DMS114 treated with DMSO at 0.1 percent for 48 hours (cell line): ENCODE results near the gene TRPM5.

Experiments
- DNase-seq: peaks from one replicate; lab custom pipeline; 2025; ENCODE audit not compliant: unreplicated experiment; lab: John Stamatoyannopoulos, UW

The TRPM5 gene

DNA sequence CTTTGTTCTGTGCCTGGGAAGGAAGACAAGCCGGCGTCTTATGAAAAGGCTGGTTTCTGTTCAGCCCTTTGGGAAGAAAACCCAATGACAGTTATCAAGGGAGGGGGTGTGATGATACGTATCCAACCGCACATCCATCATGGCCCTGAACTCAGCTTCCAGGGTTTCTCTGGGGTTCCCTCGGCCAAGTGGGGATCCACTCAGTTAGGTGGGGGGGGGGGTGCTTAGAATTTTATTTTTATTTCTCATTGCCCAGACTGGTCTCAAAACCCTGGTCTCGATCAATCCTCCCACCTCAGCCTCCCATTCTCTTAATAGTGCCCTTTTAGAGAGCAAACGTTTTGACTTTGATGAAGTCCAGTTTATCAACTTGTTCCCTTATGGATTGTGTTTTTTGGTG lies 26.2 kb upstream of the TRPM5 start:
- no peak for DNase-seq

DNA sequence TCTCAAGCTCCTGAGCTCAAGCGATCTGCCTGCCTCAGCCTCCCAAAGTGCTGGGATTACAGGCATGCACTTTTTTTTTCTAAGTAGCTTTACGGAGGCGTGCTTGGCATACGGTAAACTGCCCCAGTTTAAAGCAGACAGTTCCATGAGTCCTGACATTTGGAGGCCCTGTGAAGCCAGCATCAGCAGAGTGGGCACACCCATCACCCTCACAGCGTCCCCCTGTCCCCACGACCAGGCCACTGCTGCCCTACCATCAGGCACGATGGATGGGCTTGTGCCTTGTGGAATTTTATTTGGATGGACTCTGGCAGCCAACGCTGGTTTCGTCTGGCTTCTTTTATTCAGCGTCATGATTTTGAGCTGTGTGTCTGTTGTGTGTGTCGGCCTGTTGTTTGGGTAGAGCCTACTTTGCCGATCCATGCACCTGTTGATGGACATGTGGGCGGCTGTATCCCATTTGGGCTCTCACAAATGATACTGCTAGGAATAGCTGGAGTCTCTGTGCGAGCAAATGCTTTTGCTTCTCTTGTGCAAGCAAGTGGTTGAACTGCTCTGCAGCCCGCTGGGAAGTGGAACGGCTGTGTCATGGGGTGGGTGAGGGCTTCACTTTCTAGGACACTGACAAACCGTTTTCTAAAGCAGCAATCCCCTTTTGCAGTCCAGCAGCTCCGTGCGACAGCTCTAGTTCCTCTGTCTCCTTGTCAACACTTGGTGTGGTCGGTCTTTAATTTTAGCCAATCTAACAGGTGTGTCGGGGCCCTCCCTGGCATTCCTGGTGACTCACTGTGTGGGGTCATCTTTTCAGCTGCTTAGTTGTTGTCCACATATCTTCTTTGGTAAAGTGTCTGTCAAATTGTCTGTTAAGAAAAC lies 24.3 kb upstream of the TRPM5 start:
- DNase-seq, result no peak

DNA sequence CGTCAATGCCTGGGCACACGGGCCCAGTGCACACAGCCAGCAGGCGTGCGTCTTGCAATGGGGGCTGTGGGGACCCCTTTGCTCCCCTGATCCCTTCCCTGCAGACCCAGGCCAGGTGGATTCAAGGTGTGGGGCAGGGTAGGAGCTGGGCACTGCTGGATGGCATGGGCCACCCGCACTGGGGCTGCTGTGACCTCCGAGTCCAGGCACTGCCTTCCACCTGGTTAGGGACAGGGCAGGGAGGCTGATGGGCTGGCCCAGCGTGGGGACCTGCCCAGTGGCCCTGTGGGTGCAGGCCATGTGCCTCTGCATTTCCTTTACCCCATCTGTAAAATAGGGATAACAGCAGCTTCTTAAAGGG lies 23.4 kb upstream of the TRPM5 start:
- DNase-seq, result no peak

DNA sequence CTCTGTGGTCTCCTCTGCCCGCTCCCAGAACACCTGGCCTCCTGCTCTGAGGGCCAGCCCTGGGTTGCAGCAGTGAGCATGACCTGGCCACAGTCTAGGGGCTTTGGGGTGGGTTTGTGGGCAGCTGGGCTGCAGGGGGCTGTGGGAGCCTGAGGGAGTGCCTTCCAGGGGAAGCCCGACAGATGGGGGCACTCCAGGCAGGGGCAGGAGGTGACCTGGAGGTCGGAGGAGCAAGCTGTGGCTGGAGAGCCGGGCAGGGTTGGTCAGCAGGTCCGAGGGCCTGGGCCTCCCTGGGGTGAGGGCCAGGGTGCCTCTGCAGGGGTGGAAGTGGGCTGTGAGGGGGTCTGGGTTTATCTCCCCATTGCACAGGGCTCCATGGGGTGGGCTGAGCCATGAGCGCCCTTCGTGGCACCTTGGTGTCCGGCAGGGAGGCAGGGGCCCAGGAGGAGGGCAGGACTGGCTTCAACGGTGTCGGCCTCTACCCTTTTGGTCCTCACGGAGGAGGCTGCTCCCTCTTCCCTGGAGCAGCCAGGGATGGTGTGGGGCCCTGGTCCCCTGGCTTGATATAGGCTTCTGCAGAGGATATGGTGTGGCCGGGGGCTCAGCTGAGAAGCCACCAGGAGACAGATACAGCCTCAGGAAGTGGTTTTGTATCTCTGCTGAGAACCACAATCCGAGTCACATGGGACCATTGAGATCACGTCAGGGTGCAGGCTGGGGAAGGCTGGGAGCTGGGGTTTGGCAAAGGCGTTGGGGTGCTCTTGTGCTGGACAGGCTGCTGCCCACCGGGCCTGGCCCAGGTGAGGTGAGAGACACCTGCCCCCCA lies 22.8 kb upstream of the TRPM5 start:
- no peak for DNase-seq

DNA sequence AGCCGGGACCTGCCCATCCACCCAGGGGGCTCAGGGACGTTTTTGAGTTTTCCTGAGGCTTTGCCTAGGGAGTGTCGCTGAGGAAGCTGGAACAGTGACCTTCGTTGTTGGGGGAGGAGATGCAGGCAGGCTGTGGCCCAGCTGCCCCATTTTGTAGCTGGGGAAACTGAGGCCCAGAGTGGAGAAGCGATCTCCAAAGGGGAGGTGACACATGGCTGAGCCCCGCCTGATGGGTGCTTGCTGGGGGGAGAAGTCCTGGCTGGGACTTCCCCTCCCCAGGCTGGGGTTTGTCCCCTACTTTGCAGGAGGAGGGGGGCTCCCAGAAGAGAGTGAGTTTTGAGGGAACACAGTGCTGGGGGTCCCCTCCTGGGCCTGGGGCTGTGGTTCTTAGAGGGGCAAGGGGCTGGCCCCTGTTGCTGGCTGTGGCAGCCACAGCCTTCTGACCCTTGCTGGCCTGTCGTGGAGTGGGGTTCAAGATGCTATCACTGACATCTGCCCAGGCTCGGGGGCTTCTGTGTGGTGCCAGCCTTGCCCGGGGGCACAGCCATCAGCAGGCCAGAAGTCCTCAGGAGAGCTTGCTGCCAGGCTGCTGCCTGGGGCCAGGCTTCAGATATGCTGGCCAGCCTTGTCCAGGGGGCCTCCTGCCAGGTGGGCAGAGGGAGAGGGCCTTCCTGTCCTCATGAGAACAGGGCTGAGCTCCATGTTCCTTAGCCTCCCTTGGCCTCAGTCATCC lies 21.9 kb upstream of the TRPM5 start:
- DNase-seq, result no peak

DNA sequence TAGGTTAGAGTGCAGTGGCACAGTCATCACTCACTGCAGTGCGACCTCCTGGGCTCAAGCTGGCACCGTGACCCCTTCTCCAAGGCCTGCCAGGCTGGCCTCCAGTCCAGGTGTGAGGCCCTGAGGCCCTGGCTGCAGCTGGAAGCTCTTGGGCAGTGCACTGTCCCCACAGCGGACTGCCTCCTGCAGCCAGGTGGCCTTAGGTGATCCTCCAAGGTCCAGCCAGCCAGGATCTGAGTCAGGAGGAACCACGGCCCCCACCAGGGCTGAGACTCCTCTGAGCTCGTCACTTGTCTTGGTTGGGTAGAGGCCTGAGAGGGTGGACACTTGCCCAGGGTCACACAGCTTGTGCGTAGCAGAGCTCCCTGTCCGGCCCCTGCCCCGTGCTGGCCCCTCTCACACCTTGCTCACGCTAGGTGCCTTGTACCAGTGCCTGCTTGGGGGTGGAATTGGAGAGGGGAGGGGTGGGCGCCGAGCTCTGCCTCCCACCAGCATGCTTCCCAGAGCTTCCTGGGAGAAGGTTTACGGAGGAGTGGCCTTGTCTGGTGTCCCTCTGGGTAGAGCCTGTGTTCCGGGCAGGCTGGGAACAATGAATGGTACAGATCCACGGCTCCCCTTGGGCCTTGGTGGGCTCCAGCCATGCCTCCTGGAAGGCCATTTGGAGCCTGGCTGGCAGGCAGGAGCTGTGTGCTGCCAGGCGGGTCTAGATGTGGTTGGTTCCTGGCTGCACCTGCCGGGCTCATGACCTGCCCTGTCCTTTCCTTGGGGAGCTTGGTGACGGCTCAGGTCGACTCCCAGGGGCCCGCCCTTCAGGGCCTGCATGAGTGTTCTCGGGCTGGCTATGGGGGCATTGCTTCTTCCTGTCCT lies 21.1 kb upstream of the TRPM5 start:
- DNase-seq, result no peak

DNA sequence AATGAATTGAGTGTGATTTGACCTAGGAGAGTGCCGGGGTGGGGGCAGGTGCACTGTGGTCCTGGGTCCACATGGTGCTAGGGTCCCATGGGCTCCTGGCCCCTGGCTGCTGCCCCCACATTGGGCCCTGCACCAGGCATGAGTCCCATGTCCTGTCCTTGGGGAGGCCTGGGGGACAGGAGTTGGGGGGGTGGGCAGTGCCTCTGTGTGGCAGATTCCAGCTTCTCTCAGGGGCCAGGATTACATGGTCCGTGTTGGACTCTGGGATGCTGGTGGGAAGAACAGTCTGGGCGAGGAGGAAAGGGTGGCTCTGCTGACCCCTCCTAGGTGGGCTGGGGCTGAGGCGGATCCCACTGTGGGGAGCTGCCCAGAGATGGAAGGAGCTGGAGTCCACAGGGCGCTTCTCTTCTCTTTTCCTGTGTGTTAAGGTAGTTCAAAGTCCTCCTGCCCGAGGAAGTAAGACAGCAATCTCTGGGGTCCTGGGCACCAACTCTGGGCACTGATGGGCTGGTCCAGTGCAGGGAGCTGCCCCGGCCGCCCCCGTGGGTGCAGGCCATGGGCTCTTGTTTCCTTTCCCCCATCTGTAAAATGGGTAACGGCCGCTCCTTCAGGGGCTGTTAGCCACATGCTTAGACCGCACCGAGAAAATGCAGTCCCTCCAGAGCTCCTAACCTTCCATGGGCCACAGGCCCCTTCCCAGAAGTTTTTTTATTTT lies 20.3 kb upstream of the TRPM5 start:
- no peak for DNase-seq

DNA sequence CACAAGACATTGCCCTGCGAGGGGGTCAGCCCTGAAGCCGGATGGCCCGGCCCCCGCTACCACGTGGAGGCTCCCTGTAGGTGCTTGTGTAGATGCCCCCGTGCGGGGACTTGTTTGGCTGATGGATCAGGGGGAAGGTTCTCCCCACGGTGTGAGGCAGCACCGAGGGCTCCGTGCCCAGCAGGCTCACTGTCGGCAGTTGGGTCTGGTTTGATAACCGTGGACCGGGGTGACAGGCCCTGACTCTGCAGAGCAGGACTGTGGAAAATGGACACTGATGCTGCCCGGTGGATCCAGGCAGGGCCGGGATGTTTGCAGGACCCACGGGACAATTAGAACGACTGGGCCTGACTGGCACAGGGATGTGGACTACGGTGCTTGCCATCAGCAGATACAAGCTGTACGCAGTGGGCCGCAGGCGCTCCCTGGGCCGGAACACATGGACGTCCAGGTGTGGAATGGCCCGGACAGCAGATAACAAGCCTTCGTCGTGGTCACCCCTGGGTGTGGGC lies 19.5 kb upstream of the TRPM5 start:
- DNase-seq, result no peak

DNA sequence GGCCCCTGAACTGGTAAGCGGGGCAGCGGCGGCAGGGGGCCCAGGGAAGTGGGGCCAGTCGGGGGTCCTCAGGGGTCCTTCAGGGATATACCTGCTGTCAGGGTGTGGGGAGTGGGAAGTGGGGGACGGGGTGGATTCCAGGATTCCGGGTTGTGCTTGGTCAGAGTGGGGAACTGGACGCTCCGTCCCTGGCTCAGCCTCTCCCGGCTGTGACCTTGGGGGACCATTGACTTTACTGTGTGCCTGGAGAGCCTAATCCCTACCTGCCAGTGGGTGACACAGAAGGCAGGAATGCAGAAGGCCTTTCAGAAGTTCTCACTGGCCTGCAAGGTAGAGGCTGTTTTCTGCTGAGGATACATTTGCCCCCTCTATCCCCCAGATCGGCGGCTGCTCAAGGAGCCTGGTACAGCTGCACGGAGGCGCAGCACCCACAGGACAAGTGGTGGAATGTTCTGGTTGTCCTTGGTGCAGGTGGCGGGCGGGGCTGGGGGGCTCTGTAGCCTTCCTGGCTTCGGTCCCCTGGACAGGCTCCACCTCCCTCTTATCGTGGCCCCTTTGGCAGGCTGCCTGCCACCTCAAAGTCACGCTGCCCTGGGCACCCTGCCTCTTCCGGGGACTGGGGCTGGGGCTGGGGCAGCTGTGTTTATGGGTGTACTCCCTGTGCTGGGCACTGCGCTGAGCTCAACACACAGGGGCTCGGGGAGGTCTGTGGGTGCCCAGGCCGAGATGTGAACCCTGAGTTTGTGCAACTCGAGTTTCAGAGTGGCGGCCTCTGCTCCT lies 18.9 kb upstream of the TRPM5 start:
- DNase-seq, result no peak

DNA sequence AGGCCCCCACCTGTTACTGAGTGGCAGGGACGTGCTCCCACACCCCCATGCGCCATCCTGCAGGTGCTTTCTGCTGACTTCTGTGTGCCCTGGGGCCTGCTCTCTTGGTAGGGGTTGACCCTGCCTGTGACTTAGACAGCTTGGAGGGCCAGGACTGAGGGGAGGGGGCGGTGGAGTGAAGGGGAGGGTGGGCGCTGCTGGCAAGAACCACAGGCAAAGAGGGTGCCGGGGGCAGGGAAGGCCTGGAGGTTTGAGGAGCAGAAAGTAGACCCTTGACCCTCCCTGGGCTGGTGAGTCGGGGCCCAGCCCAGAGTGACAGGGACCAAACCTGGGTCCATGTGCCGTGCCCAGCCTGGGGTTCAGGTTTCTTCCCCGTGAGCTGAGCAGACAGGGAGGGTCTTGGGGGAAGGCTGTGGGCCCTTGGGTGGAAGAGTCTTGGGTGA lies 18.2 kb upstream of the TRPM5 start:
- no peak for DNase-seq

DNA sequence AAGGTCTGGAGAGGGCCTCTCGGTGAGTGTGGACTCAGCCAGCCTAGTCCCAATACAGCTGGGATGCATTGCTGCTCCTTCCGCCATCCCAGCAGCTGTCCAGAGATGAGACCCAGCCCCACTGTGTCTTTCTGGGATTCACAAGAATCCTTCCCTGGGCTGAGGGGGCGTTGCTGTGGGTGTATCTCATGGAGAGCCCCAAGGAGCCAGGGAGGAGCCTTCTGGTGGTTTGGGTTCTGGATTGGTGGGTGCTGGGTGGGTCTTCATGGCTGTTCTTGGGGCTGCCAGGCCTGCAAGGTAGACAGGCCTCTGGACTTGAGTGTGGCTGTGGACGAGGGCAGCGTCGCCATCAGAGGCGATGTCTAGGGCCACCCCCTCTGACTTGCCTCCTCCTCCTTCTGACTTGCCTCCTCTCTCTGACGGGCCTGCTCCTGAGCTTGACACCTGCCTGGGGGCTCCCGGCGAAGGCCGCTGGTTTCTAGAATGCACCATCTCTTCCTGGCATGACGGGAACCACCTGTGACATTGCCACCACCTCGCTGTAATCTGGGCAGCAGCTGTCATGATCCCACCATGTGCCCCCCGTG lies 17.7 kb upstream of the TRPM5 start:
- no peak for DNase-seq

DNA sequence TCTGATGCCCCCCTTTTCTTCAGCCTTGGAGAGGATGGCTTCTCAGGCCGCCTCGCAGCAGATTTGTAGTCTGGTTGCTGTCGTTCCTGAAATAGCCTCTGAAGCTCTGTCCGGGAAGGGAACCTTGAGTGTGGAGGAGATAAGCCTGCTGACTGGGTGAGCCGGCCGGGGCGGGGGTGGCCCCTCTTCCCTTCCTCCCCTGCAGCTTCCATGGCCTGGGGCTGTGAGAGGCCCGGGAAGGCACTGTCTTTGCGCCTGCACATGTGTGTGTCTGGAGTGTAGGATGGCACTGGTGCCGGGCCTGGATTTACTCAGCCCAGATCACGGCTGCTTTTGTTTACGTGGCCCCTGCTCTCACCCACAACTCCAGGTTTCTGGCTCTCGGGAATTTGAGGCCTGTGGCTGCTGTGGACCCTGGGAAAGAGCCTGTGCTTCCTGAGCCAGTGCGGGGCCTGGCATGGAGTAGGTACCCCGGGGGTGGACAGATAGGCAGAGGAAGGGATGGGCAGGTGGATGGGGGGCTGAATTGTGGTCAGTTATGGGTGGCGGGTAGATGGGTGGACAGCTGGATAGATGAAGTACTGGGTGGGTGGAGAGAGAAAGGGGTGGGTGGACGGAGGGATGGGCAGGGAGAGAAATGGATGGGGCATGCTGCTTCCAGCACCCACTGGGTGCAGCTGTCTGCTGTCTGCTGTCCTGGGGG lies 17.1 kb upstream of the TRPM5 start:
- no peak for DNase-seq

DNA sequence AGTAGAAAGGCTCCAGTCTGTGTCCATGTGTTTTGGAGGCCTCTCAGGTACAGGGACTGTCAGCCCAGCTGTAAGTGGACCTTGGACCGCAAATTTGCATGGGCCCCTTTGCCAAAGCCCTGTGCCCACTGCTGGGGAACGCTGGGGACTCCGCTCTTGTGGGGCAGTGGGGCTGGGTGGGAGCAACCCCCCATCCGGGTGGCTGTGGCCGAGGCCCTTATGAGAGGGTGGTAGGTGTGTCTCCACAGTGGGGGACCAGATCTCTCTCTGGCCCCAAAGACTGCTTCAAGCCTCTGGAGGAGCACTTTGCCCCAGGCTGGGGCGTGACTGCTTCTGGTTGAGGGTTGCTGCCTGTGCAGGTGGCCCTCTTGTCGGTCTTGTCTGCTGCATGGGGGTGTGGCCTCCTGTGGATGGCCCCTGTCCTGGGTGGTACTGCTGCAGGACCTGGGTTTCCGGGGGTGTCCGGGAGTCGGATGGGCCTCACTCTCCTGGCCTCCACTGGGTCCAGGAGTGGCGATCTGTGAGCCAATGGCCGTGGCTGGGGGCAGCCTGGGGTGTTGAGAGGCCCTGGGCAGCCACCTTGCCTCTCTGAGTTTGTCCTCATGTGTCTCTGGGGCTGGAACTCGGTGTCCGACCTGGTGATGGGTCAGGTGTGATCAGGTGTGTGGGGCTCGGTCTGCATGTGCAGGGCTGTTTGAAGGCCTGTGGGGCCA lies 16.4 kb upstream of the TRPM5 start:
- DNase-seq, result no peak

DNA sequence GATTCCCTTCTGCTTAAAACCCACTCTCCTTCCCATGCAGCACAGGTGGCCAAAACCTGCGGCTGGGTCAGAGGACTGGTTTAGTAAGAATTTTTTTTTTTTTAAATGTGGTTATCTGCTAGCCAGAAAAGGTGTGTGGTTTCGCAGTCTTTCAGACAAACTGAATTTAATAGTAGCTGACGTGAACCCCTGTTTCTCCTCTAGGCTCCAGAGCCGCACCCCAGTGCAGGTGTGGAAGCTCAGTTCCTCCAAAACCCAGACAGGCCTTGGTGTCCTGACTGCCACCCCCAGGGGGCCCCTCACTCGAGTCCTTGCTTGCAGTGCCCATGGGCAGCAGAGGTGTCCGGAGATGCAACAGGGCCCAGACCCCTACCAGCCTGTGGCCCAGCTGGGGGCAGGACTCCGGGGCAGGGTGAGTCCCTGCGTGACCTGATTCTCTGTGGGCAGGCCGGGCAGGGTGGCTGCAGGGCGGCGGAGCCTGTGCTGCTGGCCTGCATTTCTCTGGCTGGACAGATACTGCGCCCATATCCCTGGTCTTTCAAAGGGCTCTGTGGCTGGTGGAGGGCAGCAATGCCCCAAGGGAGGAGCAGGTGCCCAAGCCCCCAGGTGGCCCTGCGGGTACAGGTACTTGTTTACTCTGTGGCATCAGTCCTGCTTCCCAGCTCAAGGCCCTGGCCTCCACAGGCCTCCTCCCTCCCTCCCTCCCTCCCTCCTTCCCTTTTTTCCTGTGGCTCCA lies 15.7 kb upstream of the TRPM5 start:
- DNase-seq, result no peak

DNA sequence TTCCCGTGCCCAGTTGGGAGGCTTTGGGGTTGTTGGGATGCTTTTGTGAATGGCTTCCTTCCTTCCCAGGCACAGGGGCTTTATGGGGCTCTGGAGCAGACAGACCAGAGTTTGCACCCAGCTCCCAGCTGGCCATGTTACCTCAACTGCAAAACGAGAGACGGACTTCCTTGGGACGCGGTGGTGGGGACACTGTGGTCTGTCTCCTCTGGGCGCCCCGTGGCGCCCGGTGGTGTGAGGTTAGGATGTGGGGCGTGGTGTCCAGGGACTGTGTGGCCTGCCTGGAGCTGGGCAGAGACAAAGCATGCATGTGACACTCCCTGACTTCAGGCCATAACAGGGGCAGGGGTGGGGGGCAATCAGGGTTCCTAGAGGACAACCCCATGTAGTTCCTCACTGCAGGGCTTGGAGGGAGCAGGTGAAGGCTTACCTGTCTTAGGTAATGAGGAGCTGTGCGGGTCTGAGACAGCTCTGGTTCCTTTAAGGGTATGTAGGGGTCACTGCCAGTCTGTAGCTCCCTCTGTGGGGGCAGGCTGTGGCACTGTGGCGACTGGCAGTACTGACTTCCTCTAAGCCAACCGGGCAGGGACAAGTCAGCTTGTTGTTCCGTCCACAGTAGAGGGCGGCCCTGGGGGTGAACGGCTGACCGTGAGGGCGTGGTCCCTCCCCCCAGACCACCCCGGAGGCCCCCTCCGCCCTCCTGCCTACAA lies 14.9 kb upstream of the TRPM5 start:
- DNase-seq, result no peak

DNA sequence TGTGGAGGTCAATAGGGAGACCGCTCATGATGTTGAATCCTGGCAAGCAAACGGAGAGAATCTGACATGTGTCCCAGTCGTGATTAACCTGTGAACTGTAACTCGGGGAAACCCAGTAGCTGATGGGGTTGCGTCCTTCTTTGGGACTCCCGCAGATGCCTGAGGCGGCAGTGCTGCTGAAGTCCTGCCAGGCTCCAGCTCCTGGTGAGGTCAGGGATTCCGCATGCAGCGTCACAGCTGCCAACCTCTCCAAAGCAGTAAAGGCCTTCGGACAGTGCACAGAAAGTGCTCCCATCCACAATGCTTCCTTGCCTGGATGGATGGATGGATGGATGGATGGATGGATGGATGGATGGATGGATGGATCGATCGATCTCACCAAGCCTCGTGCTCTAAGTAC lies 14.0 kb upstream of the TRPM5 start:
- no peak for DNase-seq
